ENCODE measurements around the gene THOC6. TPM values are rescaled to one million over a fixed set of nuclear protein-coding genes. Genes with fewer than 3 reads are reported as not detected.
A peak's percentile ranks its signal among the peaks of the same experiment; 100 is the strongest.

Gene THOC6
- total and polyA plus RNA-seq, 2 experiments from 2014 or later, result 35.6 to 79.4 TPM

- Histone ChIP-seq H3K9me3 (ENCODE audit: low read depth) (no peaks in the 10 kb centered on the region), H3K4me2 (peak overlapping the region; percentile 99), H3K9me2 (replicated peaks; ENCODE audit: insufficient read depth) (no peaks in the 10 kb centered on the region), H2AFZ (peak overlapping the region; percentile 89), H3K79me2 (no peaks in the 10 kb centered on the region), H3K4me3 (peak overlapping the region; percentile 88), H3K36me3 (replicated peaks; ENCODE audit: insufficient read depth, low read depth) (no peaks in the 10 kb centered on the region), H4K20me1 (ENCODE audit: insufficient read depth, poor library complexity, severe bottlenecking) (no peaks in the 10 kb centered on the region), H3K4me1 (ENCODE audit: insufficient read depth) (peaks cover 9% of the 10 kb centered on the region), H3K27me3 (no peaks in the 10 kb centered on the region), H3K27ac (peak overlapping the region; percentile 62)
- TF ChIP-seq EZH2phosphoT487 (IDR thresholded peaks at IDR 0.05; ENCODE audit: low read depth, severe bottlenecking, unreplicated experiment), result no peak
- TF ChIP-seq CTCF (IDR thresholded peaks at IDR 0.05; ENCODE audit: poor library complexity), result no peak
- TF ChIP-seq EZH2 (IDR thresholded peaks at IDR 0.05; ENCODE audit: borderline replicate concordance), result no peak
- WGBS (ENCODE audit: low lambda C conversion rate, missing lambda C conversion rate), result 13% methylated on average over 45 of the region's 77 CpGs
- DNase-seq (ENCODE audit: low spot score), result peak; percentile 82
Measured at GRCh38 chr16:3058139-3059030, 34.5 kb downstream of the THOC6 start.

DNA sequence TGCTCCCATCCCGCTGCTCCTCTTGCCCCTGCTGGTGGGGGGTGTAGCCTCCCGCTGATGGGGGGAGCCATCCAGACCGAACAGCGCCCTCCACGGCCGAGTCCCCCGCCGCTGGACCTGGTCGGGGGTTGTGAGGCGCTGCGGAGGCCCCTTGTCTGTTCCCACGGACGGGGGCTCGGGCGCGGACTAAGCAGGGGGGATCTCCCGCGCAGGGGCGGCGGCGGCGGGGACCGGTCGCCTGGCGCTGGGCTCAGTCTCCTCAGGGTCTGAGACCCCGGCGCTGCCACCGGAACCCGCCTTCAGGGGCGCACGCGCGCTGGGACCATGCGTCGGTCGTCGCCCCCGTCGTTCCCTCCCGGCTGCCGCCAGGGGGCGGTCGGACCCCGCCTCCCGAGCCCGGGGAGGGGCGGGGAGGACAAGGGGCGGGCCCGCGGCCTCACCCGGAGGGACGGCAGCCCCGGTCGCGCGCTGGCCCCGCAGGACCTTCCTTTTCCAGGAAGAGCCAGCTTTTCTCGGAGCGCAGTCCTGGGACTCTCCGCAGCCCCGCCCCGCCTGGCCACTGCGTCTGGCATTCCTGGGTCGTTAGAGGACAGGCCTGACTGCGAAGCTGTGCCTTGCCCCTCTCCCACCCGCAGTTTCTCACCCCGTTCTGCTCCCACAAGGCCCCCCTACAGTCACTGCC lies 35.3 kb downstream of the THOC6 start:
- Histone ChIP-seq H3K9me2 (replicated peaks; ENCODE audit: insufficient read depth) (no peaks in the 10 kb centered on the region), H3K4me2 (peak overlapping the region; percentile 99), H3K79me2 (no peaks in the 10 kb centered on the region), H4K20me1 (ENCODE audit: insufficient read depth, poor library complexity, severe bottlenecking) (no peaks in the 10 kb centered on the region), H3K4me1 (ENCODE audit: insufficient read depth) (peaks cover 9% of the 10 kb centered on the region), H3K36me3 (replicated peaks; ENCODE audit: insufficient read depth, low read depth) (no peaks in the 10 kb centered on the region), H3K4me3 (peak overlapping the region; percentile 88), H3K9me3 (ENCODE audit: low read depth) (no peaks in the 10 kb centered on the region), H3K27ac (peak overlapping the region; percentile 87), H2AFZ (peak overlapping the region; percentile 89), H3K27me3 (no peaks in the 10 kb centered on the region)
- TF ChIP-seq CTCF (IDR thresholded peaks at IDR 0.05; ENCODE audit: poor library complexity) (peak; percentile 87), EZH2 (IDR thresholded peaks at IDR 0.05; ENCODE audit: borderline replicate concordance) (no peak), EZH2phosphoT487 (IDR thresholded peaks at IDR 0.05; ENCODE audit: low read depth, severe bottlenecking, unreplicated experiment) (no peak)
- peak; percentile 97 for DNase-seq (ENCODE audit: low spot score)
- under 1% methylated on average over 35 of the region's 67 CpGs for WGBS (ENCODE audit: low lambda C conversion rate, missing lambda C conversion rate)

DNA sequence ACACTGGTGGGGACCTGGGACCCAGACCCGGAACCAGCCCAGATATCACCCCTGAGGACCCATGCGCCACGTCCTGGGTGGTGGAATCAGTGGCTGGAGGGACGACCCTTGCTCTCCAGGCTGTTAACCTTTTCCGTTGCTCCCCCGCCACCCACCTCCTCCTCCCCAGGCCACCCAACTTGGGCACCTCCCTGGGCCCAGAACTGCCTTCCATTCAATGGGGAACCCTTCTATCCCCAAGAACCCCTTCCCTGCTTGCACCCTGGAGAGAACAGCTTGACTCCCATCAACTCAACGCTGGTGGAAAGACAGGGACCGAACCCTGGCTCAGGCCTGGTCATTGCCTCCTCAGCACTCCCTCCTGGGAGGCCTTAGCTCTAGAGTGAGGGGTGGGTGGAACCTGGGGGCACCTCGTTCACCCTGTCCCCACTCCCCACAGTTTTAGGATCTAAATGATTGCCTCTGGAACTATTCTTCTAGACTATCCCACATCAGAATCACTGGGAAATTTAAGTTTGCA lies 35.9 kb downstream of the THOC6 start:
- Histone ChIP-seq H3K36me3 (replicated peaks; ENCODE audit: insufficient read depth, low read depth) (no peaks in the 10 kb centered on the region), H3K4me2 (peak overlapping the region; percentile 99), H3K79me2 (no peaks in the 10 kb centered on the region), H4K20me1 (ENCODE audit: insufficient read depth, poor library complexity, severe bottlenecking) (no peaks in the 10 kb centered on the region), H3K9me2 (replicated peaks; ENCODE audit: insufficient read depth) (no peaks in the 10 kb centered on the region), H3K4me1 (ENCODE audit: insufficient read depth) (peaks cover 12% of the 10 kb centered on the region), H3K27me3 (no peaks in the 10 kb centered on the region), H3K9me3 (ENCODE audit: low read depth) (no peaks in the 10 kb centered on the region), H2AFZ (peak overlapping the region; percentile 54), H3K27ac (peak overlapping the region; percentile 87), H3K4me3 (no peak overlapping the region)
- 89% methylated on average over 3 of the region's 9 CpGs for WGBS (ENCODE audit: low lambda C conversion rate, missing lambda C conversion rate)
- TF ChIP-seq CTCF (IDR thresholded peaks at IDR 0.05; ENCODE audit: poor library complexity), result no peak
- DNase-seq (ENCODE audit: low spot score), result no peak

Data from hepatocyte (in vitro differentiated cells).